IPS-NIHi7 (cell line): ENCODE results near the gene FAM209A.
"Not testable (repeated sequence)": the region's sequence is repeated elsewhere in the genome, so short reads cannot be mapped to it uniquely, and the experiment has no call there.

Experiments
- DNase-seq: peaks from one replicate; pipeline ENCODE4 v3.0.0; 2012; ENCODE audit warnings: mixed read lengths; ENCODE audit errors: extremely low spot score

The FAM209A gene

DNA sequence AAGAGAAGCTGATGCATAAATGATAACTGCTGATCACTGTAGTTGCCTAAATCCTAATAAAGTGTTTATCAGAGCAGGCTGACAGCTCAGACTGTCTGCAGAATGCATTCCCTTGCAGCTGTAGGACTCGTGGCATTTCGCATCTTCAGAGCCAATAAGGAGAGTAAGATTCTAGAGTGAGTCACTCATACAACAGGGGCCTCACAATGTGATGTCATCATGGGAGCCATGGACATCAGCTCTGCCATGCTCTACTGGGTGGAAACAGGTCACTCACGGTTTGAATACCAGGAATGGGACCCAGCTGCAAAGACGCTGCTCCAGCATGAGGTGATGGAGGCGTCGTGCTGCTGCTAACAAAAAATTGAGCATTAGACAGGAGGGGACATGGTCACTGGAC is 15.9 kb downstream of the FAM209A start:
- no peak for DNase-seq

DNA sequence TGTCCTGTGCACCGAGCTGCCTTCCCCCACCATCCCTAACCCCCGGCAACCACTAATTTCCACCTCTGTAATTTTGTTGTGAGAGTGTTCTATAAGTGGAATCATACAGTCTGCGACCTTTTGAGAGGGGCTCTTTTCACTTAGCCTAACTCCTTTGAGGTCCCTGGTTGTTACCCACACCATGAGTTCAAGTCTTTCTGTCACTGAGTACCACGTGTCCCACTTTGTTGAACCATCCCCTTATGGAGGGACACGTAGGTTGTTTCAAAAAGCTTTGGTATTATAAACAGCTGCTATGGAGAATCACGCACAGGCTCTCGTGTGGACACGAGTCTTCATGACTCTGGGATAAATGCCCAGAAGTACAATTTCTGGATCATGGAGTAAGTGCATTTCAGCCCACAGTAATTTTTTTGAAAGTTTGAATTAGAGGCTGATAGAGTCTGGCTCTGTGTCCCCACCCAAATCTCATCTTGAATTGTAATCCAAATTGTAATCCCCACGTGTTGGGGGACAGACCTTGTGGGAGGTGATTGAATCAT is 18.0 kb downstream of the FAM209A start:
- DNase-seq, result no peak

DNA sequence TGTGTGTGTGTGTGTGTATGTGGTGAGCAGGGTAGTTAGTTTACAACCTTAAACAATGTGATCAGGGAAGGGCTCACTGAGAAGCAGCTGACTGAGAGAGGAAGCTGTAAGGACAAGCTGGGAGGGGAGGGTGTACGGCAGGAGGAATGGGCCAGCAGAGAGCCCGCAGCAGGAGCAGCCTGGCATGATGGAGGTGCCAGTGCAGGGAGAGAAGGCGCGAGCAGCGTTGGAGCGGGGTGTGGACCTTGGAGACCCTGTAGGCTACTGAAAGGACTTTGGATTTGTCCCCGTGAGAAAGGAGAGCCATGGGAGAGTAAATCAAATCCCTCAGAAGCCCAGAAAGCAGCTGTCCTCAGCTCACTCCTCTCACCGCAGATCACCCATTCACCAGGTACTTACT is 27.0 kb downstream of the FAM209A start:
- no peak for DNase-seq

DNA sequence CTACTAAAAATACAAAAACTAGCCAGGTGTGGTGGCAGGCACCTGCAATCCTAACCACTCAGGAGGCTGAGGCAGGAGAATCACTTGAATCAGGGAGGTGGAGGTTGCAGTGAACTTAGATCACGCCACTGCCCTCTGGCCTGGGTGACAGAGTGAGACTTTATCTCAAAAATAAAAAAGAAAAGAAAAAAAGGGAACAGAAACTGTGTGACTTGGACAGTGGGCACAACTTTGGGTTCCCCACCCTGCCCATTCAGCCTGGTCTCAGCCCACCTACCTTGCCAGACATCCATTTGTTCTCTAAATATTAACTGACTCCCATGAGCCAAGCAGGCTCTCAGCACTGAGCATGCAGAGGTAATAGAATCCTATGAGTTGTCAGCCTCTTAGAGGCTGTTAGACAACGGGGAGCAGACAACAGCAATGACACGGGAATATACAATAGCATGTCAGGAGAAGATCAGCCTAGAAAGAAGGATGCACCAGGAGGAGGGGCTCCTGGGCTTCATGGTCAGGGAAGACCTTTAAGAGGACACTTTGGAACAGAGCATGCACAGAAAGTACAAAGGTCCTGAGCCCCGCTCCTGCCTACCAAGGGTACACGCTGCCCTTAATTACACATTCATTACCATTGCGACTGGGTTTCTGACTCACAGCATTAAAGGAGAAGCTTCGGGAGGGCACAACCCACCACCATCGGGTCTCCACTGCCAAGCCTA is 28.5 kb downstream of the FAM209A start:
- DNase-seq, result no peak

DNA sequence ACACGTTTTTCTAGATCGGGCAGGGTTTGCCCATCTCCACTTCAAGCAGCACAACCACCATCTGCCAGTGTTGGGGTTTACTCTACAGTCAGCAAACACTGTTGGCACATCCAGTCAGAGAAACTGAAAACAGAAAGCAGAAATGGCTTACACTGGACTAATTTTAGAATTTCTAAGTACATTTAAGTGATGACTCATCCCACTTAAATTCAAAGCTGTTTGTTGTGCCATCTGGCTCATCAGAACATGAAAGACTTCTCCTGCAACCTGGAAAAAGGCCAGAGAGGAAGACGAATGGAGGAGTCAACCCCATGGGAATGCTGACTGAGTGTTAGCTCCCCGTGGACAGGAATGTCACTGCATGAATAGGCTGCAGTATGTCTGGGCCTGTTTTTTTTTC is 30.3 kb downstream of the FAM209A start:
- peak; percentile 52 for DNase-seq

DNA sequence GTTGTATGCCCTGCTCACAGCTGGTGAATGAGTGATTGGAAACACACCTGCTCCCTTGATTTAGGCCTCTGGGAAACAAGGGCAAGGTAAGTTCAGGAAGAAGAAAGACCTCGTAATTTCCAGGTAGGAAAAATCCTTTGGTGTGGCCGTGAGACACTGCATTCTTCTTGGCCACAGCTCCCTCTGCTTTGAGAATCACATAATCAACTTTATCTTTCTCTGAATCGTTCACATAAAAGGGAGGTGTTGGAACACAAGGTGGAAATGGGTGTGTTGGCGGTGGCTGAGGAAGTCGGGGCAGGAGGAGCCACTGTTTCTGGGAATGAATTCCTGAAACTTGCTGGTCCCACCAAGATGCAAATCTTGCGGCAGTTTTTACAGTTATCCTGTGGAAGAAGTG is 34.4 kb downstream of the FAM209A start:
- DNase-seq, result no peak

DNA sequence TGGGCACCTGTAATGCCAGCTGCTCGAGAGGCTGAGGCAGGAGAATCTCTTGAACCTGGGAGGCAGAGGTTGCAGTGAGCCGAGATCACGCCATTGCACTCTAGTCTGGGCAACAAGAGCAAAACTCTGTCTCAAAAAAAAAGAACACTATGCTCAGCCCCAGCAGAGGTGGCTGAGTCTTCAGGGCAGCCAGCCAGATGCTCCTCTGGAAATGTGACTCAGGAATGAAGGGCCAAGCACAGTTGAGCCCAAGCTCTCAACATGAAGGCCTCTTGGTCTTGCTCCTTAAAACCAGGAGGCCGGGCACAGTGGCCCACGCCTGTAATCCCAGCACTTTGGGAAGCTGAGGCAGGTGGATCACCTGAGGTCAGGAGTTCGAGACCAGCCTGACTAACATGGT is 40.0 kb downstream of the FAM209A start:
- not testable (repeated sequence) for DNase-seq

DNA sequence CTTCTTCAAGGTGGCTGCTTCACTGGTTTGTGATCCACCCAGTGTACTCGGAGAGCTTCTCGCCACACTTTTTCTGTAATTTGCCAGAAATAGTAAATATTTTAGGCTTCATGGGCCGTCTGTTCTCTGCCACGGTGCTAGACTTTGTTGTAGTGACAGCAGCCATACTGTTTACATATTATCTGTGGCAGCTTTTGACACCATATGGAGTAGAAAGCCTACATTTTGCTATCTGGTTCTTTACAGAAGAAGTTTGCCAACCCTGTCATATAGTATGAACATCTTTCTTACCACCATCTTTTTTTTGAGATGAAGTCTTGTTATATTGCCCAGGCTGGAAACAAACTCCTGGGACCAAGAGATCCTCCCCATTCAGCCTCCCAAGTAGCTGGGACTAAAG is 41.0 kb downstream of the FAM209A start:
- DNase-seq, result no peak

DNA sequence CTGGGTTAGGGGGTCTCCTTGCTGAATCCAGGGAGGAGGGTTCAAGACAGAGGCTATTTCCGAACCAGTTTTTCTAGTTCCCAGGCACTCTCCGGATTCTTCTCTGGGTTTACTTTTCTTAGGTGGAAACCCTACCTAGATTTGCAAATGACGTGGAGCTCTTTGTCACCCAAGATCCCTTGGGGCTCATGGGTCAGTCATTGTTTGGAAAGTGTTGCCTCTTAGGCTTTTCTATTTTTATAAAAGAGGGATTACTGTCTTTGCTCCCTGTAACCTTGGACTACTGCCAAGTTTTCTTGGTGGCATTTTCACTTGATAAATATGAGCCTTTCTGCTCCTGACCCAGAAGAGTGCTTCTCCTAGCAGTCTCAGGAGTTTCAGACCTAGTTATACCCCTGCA is 42.1 kb downstream of the FAM209A start:
- no peak for DNase-seq

DNA sequence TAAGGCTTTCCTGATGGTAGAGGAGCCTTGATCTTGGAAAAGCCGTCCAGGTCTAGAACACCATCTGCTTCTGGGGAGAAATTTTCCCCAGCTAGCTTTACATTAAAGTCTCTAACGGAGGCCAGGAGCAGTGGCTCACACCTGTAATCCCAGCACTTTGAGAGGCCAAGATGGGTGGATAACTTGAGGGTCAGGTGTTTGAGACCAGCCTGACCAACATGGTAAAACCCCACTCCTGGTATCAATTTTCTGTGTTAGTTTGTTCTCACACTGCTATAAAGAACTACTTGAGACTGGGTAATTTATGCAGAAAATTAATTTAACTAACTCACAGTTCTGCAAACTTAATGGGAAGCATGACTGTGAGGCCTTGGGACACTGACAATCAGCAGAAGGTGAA is 46.3 kb downstream of the FAM209A start:
- DNase-seq, result no peak

DNA sequence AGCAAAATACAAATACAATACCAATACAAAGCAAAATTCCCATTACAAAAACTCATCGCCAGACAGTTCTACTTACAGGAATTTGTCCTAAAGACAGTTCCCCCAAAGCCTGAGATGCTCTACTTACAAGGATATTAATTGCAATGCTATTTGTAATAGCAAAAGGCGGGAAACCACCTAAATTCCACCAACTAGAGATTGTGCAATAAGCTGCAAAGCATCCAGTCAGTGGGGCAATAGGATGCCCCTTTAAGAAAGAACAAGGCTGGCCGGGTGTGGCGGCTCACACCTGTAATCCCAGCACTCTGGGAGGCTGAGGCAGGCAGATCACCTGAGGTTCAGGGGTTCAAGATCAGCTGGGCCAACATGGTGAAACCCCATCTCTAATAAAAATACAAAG is 47.6 kb downstream of the FAM209A start:
- DNase-seq, result no peak

DNA sequence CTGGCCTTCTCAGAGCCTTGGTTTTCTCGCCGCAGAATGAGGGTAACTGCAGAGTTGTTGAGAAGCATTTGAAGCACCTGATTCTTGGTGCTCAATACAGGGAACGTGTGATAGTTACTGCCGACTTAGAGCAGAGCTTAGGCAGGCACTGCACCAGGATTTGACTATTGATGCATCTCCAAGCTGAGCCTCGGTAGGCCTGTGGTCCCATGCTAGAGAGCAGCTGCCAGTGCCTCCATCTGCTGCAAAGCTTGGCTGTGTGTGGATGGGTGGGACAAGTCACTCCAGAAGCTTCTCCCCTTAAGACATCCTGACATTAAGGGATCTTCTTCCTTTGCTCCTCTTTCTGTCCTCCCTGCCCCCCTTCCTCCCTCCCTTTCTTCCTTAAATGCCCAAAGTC is 49.4 kb downstream of the FAM209A start:
- no peak for DNase-seq

DNA sequence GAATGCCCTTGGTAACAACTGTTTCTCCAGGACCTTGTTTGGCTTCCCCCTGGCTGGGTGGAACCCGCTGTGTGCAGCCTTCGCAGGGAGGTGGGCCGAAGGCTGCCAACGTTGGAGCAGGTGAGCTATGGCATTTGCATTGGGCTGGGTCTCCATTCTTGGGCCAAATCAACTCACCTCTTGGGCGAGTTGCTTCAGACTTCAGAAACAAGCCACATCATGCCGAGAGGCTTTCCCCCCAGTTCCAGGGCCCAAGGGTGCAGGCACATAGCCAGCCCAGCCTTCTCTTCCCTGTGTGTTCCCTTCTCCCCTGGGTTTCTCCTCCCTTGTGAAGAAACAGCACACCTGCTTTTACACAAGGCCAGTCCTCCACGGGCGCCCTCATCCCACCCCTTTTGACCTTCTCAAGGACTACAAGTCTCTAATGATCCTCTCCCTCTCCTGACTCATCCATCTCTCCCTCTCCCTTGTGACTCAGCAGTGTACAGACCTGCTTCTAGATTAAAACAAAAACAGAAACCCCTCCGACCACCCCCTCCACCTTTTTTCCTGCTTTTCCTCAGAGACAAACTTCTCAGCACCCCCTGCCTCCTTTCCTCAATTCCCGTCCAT is 50.1 kb downstream of the FAM209A start:
- no peak for DNase-seq

DNA sequence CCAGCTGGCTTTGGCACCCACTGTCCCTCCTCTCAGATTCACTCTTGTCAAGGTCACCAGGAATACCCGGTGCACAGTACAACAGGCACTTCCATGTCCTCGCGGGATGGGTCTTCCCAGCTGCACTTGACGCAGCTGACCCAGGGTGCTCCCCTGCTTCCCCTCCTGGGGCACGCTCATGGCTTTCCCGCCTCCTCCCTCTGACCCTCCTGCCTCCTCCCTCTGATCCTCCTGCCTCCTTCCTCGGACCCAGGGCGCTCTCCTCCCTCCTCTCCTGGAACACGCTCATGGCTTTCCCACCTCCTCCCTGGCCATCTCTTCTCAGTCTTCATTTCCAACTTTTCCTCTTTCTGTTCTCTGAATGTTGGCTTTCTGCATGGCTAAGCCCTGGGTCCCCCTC is 50.6 kb downstream of the FAM209A start:
- DNase-seq, result no peak
